ENCODE measurements around the gene EXOC6B. TPM values are rescaled to one million over a fixed set of nuclear protein-coding genes. Genes with fewer than 3 reads are reported as not detected.
A peak's percentile ranks its signal among the peaks of the same experiment; 100 is the strongest.

EXOC6B gene
- total and polyA plus RNA-seq, 9 of the 15 experiments (the other 6 are each of a cell fraction or from before 2014, with no cell fraction given), result 0.28 to 4.2 (median 2.0) TPM

GRCh38 chr2:72533765-72534164, 292.1 kb downstream of the EXOC6B start (continued):
- no peak for TF ChIP-seq ZNF3 (CRISPR knock-in tag; IDR thresholded peaks at IDR 0.05)
- peak; percentile 92 for TF ChIP-seq CBFA2T3 (IDR thresholded peaks at IDR 0.05)
- no peak for TF ChIP-seq RBM22 (IDR thresholded peaks at IDR 0.05; ENCODE audit: low read depth, low read length, poor library complexity, severe bottlenecking)
- no peak for TF ChIP-seq KLF1 (tag; IDR thresholded peaks at IDR 0.05)
- TF ChIP-seq SMARCE1 (IDR thresholded peaks at IDR 0.05), result peak; percentile 91
- no peak for TF ChIP-seq HDAC8 (tag; IDR thresholded peaks at IDR 0.05)
- TF ChIP-seq STAT5A (IDR thresholded peaks at IDR 0.05; ENCODE audit: borderline replicate concordance, low read length), result peak; percentile 72; the same call in 1 of the 2 replicates
- TF ChIP-seq SMAD2 (IDR thresholded peaks at IDR 0.05; ENCODE audit: low read depth, low read length), result no peak
- no peak for TF ChIP-seq HINFP (tag; conservative IDR thresholded peaks at IDR 0.05; ENCODE audit: low read depth)
- no peak for TF ChIP-seq CBX5 (IDR thresholded peaks at IDR 0.05; ENCODE audit: borderline replicate concordance, low read depth)
- TF ChIP-seq ZNF212 (CRISPR knock-in tag; IDR thresholded peaks at IDR 0.05), result no peak
- no peak for TF ChIP-seq ZHX1 (conservative IDR thresholded peaks at IDR 0.05; ENCODE audit: low read length)
- TF ChIP-seq SP1 (CRISPR knock-in tag; IDR thresholded peaks at IDR 0.05), result no peak
- peak; percentile 81; the same call in 1 of the 2 replicates for TF ChIP-seq LEF1 (IDR thresholded peaks at IDR 0.05)
- TF ChIP-seq TCF3 (CRISPR knock-in tag; IDR thresholded peaks at IDR 0.05), result peak; percentile 61
- TF ChIP-seq ID3 (CRISPR knock-in tag; IDR thresholded peaks at IDR 0.05), result no peak
- no peak for TF ChIP-seq ID3 (tag; IDR thresholded peaks at IDR 0.05)
- peak; percentile 94 for TF ChIP-seq JUND (IDR thresholded peaks at IDR 0.05; ENCODE audit: borderline replicate concordance, low read depth, low read length)
- TF ChIP-seq JUND (tag; IDR thresholded peaks at IDR 0.05; ENCODE audit: borderline replicate concordance, low read depth, low read length), result peak; percentile 91; the same call in 2 of the 3 replicates
- no peak for TF ChIP-seq SIN3A (IDR thresholded peaks at IDR 0.05; ENCODE audit: borderline replicate concordance in 2 of 2, control insufficient read depth in 1 of 2, low read depth in 2 of 2, low read length in 2 of 2)
- TF ChIP-seq ZNF79 (CRISPR knock-in tag; IDR thresholded peaks at IDR 0.05; ENCODE audit: low read depth), result no peak
- TF ChIP-seq ARID4B (CRISPR knock-in tag; IDR thresholded peaks at IDR 0.05), result no peak

Measured in K562 (cell line).